ENCODE results near the gene C8G. TPM values are rescaled to one million over a fixed set of nuclear protein-coding genes. Genes with fewer than 3 reads are reported as not detected.

C8G gene
- total and polyA plus RNA-seq, 2 of the 4 experiments (the other 2 are of a cell fraction): 0.80 TPM; not detected in 1

GRCh38 chr9:136973618-136974617 lies 28.9 kb downstream of the C8G start:
- Histone ChIP-seq H2BK20ac (ENCODE audit: low read depth, low read length) (no peak overlapping the region), H3K4me2 (ENCODE audit: low read depth, low read length) (no peak overlapping the region), H2BK15ac (ENCODE audit: low read depth, low read length) (no peak overlapping the region), H3K79me1 (ENCODE audit: low read depth in 1 of 2, low read length in 2 of 2) (no peaks in the 10 kb centered on the region), H3K27ac (ENCODE audit: insufficient read depth, low read length) (no peak overlapping the region), H2BK120ac (ENCODE audit: low read depth, low read length) (no peak overlapping the region), H4K91ac (ENCODE audit: insufficient read depth, low read depth, low read length) (no peak overlapping the region), H4K8ac (ENCODE audit: low read depth in 2 of 2, low read length in 2 of 2) (no peak overlapping the region), H3K14ac (replicated peaks; ENCODE audit: low read depth, low read length) (no peak overlapping the region), H3K56ac (ENCODE audit: extremely low read depth, insufficient read depth, low read length) (no peak overlapping the region), H3K9me1 (ENCODE audit: insufficient read depth, low read length) (no peaks in the 10 kb centered on the region), H2AFZ (replicated peaks; ENCODE audit: low read length, poor library complexity) (no peak overlapping the region), H4K5ac (ENCODE audit: low read depth, low read length) (no peak overlapping the region), H3K4ac (ENCODE audit: low read depth, low read length) (no peak overlapping the region), H2AK5ac (ENCODE audit: low read depth, low read length) (no peak overlapping the region), H4K20me1 (ENCODE audit: insufficient read depth, low read length) (no peaks in the 10 kb centered on the region), H3K36me3 (ENCODE audit: control insufficient read depth, insufficient read depth, low read length) (no peaks in the 10 kb centered on the region), H3K9me3 (ENCODE audit: control insufficient read depth, insufficient read depth, low read length) (no peaks in the 10 kb centered on the region), H2AK9ac (replicated peaks; ENCODE audit: low read depth, low read length, poor library complexity) (no peak overlapping the region), H3K9ac (ENCODE audit: low read depth, low read length) (no peak overlapping the region), H3K4me1 (ENCODE audit: control insufficient read depth, insufficient read depth, low read length) (peaks cover 7% of the 10 kb centered on the region; the same call in 1 of the 2 replicates), H3K27me3 (ENCODE audit: control insufficient read depth, insufficient read depth, low read length) (peaks cover 17% of the 10 kb centered on the region; the same call in 1 of the 2 replicates), H3K18ac (ENCODE audit: low read depth, low read length) (no peak overlapping the region), H3K23ac (ENCODE audit: low read depth, low read length) (no peak overlapping the region), H2BK5ac (ENCODE audit: low read depth, low read length, poor library complexity, severe bottlenecking) (no peak overlapping the region), H3K4me3 (ENCODE audit: insufficient read depth, low read depth, low read length) (no peak overlapping the region)
- dilution Hi-C loops (cut with HindIII; ENCODE audit: low sequenced_read_pairs, unreplicated experiment) (no loop called here), intact Hi-C loops (cut with micrococcal nuclease) (no loop called here), in situ Hi-C loops (cut with MboI; ENCODE audit: low sequenced_read_pairs) (no loop called here)
- ATAC-seq (ENCODE audit: low read depth) (no peak), DNase-seq (no peak)
- ChIA-PET POLR2A (ENCODE audit: unreplicated experiment) (no interaction called here), CTCF (no interaction called here)
- TF ChIP-seq CTCF (conservative IDR thresholded peaks at IDR 0.05; ENCODE audit: low read depth, low read length) (no peak), RCOR1 (IDR thresholded peaks at IDR 0.05; ENCODE audit: insufficient replicate concordance, low read length) (no peak), POLR2A (IDR thresholded peaks at IDR 0.05; ENCODE audit: low read depth, low read length) (no peak), MAZ (IDR thresholded peaks at IDR 0.05; ENCODE audit: borderline replicate concordance, low read depth, low read length) (no peak), FOS (IDR thresholded peaks at IDR 0.05; ENCODE audit: low read depth, low read length) (no peak), NFE2L2 (IDR thresholded peaks at IDR 0.05; ENCODE audit: low read depth, low read length) (no peak)
- 81% methylated on average over 12 of the region's 29 CpGs; no CpG with 5 or more reads in 1 of the 2 experiments for WGBS, 2 experiments (ENCODE audit: extremely low coverage in 2 of 2, insufficient read length in 1 of 2)
- no TSS peak for BruUV-seq (replicated peaks)

Measured in IMR-90 (cell line).